Loucy (cell line): ENCODE results near the gene FGR.

Experiments
- H2AFZ ChIP-seq: fragments of 200-600 bp; sonication (generic); 2 replicates; pipeline ENCODE4 v1.6.0; 2016; ENCODE audit warnings: antibody characterized with exemption, mild to moderate bottlenecking, low read length, moderate library complexity
- H3F3A ChIP-seq: fragments of 200-600 bp; 2 replicates; pipeline ENCODE4 v1.6.0; 2016; ENCODE audit warnings: antibody characterized with exemption, low read depth, mild to moderate bottlenecking
- H3K27me3 ChIP-seq: fragments of 200-600 bp; sonication (generic); 2 replicates; pipeline ENCODE4 v1.6.1; 2014; ENCODE audit warnings: low read length, mild to moderate bottlenecking; ENCODE audit not compliant: insufficient read depth, poor library complexity, severe bottlenecking
- H3K36me3 ChIP-seq: fragments of 200-600 bp; sonication (generic); 2 replicates; pipeline ENCODE4 v1.6.1; 2016; ENCODE audit warnings: low read length; ENCODE audit not compliant: insufficient read depth
- H3K4me1 ChIP-seq: fragments of 200-600 bp; sonication (generic); 2 replicates; pipeline ENCODE4 v1.5.1; 2014; ENCODE audit warnings: low read length, mild to moderate bottlenecking; ENCODE audit not compliant: insufficient read depth, poor library complexity, severe bottlenecking
- H3K4me2 ChIP-seq: fragments of 200-600 bp; sonication (generic); 2 replicates; pipeline ENCODE4 v1.6.0; 2014; ENCODE audit warnings: antibody characterized with exemption, low read length, low read depth, mild to moderate bottlenecking; ENCODE audit not compliant: poor library complexity, severe bottlenecking
- H3K4me3 ChIP-seq: fragments of 200-600 bp; sonication (generic); 2 replicates; pipeline ENCODE4 v1.5.1; 2014; ENCODE audit warnings: low read length, mild to moderate bottlenecking, mixed read lengths; ENCODE audit not compliant: poor library complexity, severe bottlenecking
- H3K79me2 ChIP-seq: fragments of 200-600 bp; sonication (generic); 2 replicates; pipeline ENCODE4 v1.6.1; 2014; ENCODE audit warnings: low read length; ENCODE audit not compliant: insufficient read depth
- H3K9ac ChIP-seq: fragments of 200-600 bp; sonication (generic); 2 replicates; pipeline ENCODE4 v1.6.0; 2014; ENCODE audit warnings: mild to moderate bottlenecking, low read depth, low read length, moderate library complexity; ENCODE audit not compliant: poor library complexity, severe bottlenecking
- H3K9me2 ChIP-seq: fragments of 200-600 bp; sonication (generic); replicated peaks from 2 replicates; pipeline ENCODE4 v1.6.1; 2016; ENCODE audit warnings: low read depth, low read length, mixed read lengths
- H3K9me3 ChIP-seq: fragments of 200-600 bp; sonication (generic); 2 replicates; pipeline ENCODE4 v1.6.1; 2014; ENCODE audit warnings: mild to moderate bottlenecking, antibody characterized with exemption, low read length, low read depth; ENCODE audit not compliant: insufficient read depth
- H4K20me1 ChIP-seq: fragments of 200-600 bp; sonication (generic); 2 replicates; pipeline ENCODE4 v1.6.0; 2014; ENCODE audit warnings: antibody characterized with exemption, low read length, mild to moderate bottlenecking; ENCODE audit not compliant: insufficient read depth, poor library complexity, severe bottlenecking
- CTCF ChIP-seq: fragments of 200-600 bp; sonication (generic); conservative IDR thresholded peaks from 2 replicates; pipeline ENCODE4 v1.5.1; 2014; ENCODE audit warnings: mild to moderate bottlenecking, antibody characterized with exemption, low read length
- EZH2phosphoT487 ChIP-seq: fragments of 200-600 bp; IDR thresholded peaks from 2 replicates; pipeline ENCODE4 v1.6.1; 2018; ENCODE audit warnings: antibody characterized with exemption, mild to moderate bottlenecking, moderate library complexity, borderline replicate concordance

Gene FGR

GRCh38 chr1:27590917-27591508 lies 44.0 kb downstream of the FGR start:
- no peak overlapping the region for H3K9ac ChIP-seq
- peaks cover 88% of the 10 kb centered on the region for H4K20me1 ChIP-seq
- no peak overlapping the region for H2AFZ ChIP-seq
- TF ChIP-seq EZH2phosphoT487 (no peak), CTCF (no peak)
- H3K4me3 ChIP-seq = no peak overlapping the region
- H3K4me2 ChIP-seq = no peak overlapping the region
- peaks cover 32% of the 10 kb centered on the region; the same call in 1 of the 2 replicates for H3K36me3 ChIP-seq
- no peaks in the 10 kb centered on the region for H3K27me3 ChIP-seq
- H3F3A ChIP-seq = no peaks in the 10 kb centered on the region
- peaks cover 18% of the 10 kb centered on the region for H3K4me1 ChIP-seq
- peaks cover 99% of the 10 kb centered on the region for H3K79me2 ChIP-seq
- no peaks in the 10 kb centered on the region for H3K9me3 ChIP-seq
- H3K9me2 ChIP-seq = no peaks in the 10 kb centered on the region

GRCh38 chr1:27589841-27590426 lies 45.1 kb downstream of the FGR start:
- H3K9me2 ChIP-seq = no peaks in the 10 kb centered on the region
- no peak overlapping the region for H2AFZ ChIP-seq
- H3K9ac ChIP-seq = no peak overlapping the region
- peaks cover 99% of the 10 kb centered on the region for H3K79me2 ChIP-seq
- peaks cover 88% of the 10 kb centered on the region for H4K20me1 ChIP-seq
- peaks cover 7% of the 10 kb centered on the region for H3K4me1 ChIP-seq
- H3K27me3 ChIP-seq = no peaks in the 10 kb centered on the region
- H3K4me3 ChIP-seq = no peak overlapping the region
- H3K4me2 ChIP-seq = no peak overlapping the region
- peaks cover 32% of the 10 kb centered on the region; the same call in 1 of the 2 replicates for H3K36me3 ChIP-seq
- H3F3A ChIP-seq = no peaks in the 10 kb centered on the region
- no peaks in the 10 kb centered on the region for H3K9me3 ChIP-seq
- TF ChIP-seq EZH2phosphoT487 (no peak), CTCF (no peak)

- H3K79me2 ChIP-seq = peaks cover 99% of the 10 kb centered on the region
- H3K4me1 ChIP-seq = peaks cover 6% of the 10 kb centered on the region
- no peaks in the 10 kb centered on the region for H3K9me3 ChIP-seq
- peaks cover 30% of the 10 kb centered on the region; the same call in 1 of the 2 replicates for H3K36me3 ChIP-seq
- no peak overlapping the region for H3K4me2 ChIP-seq
- H3K9me2 ChIP-seq = no peaks in the 10 kb centered on the region
- H3K9ac ChIP-seq = no peak overlapping the region
- no peaks in the 10 kb centered on the region for H3F3A ChIP-seq
- TF ChIP-seq EZH2phosphoT487 = no peak
- no peak for TF ChIP-seq CTCF
- H3K4me3 ChIP-seq = no peak overlapping the region
- no peak overlapping the region for H2AFZ ChIP-seq
- H4K20me1 ChIP-seq = peaks cover 86% of the 10 kb centered on the region
- no peaks in the 10 kb centered on the region for H3K27me3 ChIP-seq
These were observed 45.5 kb downstream of the FGR start for GRCh38 chr1:27589441-27589840.
